WTC11 (cell line): ENCODE measurements around the gene CFAP53. TPM values are rescaled to one million over a fixed set of nuclear protein-coding genes. Genes with fewer than 3 reads are reported as not detected.

Source experiments
- AR ChIP-seq: fragments of 250-450 bp; sonication (Bioruptor Pico); IDR thresholded peaks from 2 replicates; pipeline ENCODE4 v1.9.0; 2021; ENCODE audit warnings: mild to moderate bottlenecking
- ARID4B ChIP-seq: sonication (generic); formaldehyde crosslinking; IDR thresholded peaks from 2 replicates; pipeline ENCODE4 v1.8.0; 2023; ENCODE audit warnings: missing genetic modification reagents, mild to moderate bottlenecking, borderline replicate concordance
- ATF2 ChIP-seq: sonication (generic); formaldehyde crosslinking; IDR thresholded peaks from 2 replicates; pipeline ENCODE4 v1.8.1; 2022; ENCODE audit warnings: low read depth, missing genetic modification reagents, borderline replicate concordance
- CBFB ChIP-seq: sonication (generic); formaldehyde crosslinking; IDR thresholded peaks from 2 replicates; pipeline ENCODE4 v1.8.1; 2022; ENCODE audit warnings: mild to moderate bottlenecking, low read depth, missing genetic modification reagents
- FOXK1 ChIP-seq: sonication (generic); formaldehyde crosslinking; IDR thresholded peaks from 2 replicates; pipeline ENCODE4 v1.8.0; 2022; ENCODE audit warnings: mild to moderate bottlenecking, moderate library complexity, missing genetic modification reagents
- IRF1 ChIP-seq: sonication (generic); formaldehyde crosslinking; IDR thresholded peaks from 2 replicates; pipeline ENCODE4 v1.8.0; 2023; ENCODE audit warnings: missing genetic modification reagents
- KAT7 ChIP-seq: sonication (generic); formaldehyde crosslinking; IDR thresholded peaks from 2 replicates; pipeline ENCODE4 v1.8.1; 2023; ENCODE audit warnings: missing genetic modification reagents, mild to moderate bottlenecking, borderline replicate concordance
- MYBL2 ChIP-seq: sonication (generic); formaldehyde crosslinking; IDR thresholded peaks from 2 replicates; pipeline ENCODE4 v1.8.1; 2023; ENCODE audit warnings: mild to moderate bottlenecking, moderate library complexity, missing genetic modification reagents
- NFE2L1 ChIP-seq: sonication (generic); formaldehyde crosslinking; IDR thresholded peaks from 2 replicates; pipeline ENCODE4 v1.8.1; 2023; ENCODE audit warnings: missing genetic modification reagents
- ZNF138 ChIP-seq: sonication (generic); formaldehyde crosslinking; conservative IDR thresholded peaks from 2 replicates; pipeline ENCODE4 v1.8.1; 2022; ENCODE audit warnings: mild to moderate bottlenecking, moderate library complexity, missing genetic modification reagents
- ZNF232 ChIP-seq: sonication (generic); formaldehyde crosslinking; IDR thresholded peaks from 2 replicates; pipeline ENCODE4 v1.8.0; 2022; ENCODE audit warnings: mild to moderate bottlenecking, missing genetic modification reagents
- ZNF263 ChIP-seq: sonication (generic); formaldehyde crosslinking; IDR thresholded peaks from 2 replicates; pipeline ENCODE4 v1.8.1; 2022; ENCODE audit warnings: low read depth, mild to moderate bottlenecking, moderate library complexity, missing genetic modification reagents
- ZNF532 ChIP-seq: fragments of 250-450 bp; sonication (Bioruptor Pico); IDR thresholded peaks from 2 replicates; pipeline ENCODE4 v1.9.0; 2021; ENCODE audit warnings: mild to moderate bottlenecking, borderline replicate concordance
- ZSCAN18 ChIP-seq: fragments of 250-450 bp; sonication (Bioruptor Pico); IDR thresholded peaks from 2 replicates; pipeline ENCODE4 v2.1.2; 2022; ENCODE audit warnings: mild to moderate bottlenecking, moderate library complexity
- total RNA-seq: library from RNA; stranded (reverse); gene quantifications from 3 replicates; pipeline ENCODE4 v1.2.3, GENCODE V29; 2021
- TF ChIP-seq, protein P1 (sequence below): sonication (generic); formaldehyde crosslinking; IDR thresholded peaks from 2 replicates; pipeline ENCODE4 v1.8.1; 2023; ENCODE audit warnings: mild to moderate bottlenecking, missing genetic modification reagents, moderate library complexity
- TF ChIP-seq, protein P2 (sequence below): fragments of 250-450 bp; sonication (Bioruptor Pico); IDR thresholded peaks from 2 replicates; pipeline ENCODE4 v1.8.0; 2021; ENCODE audit warnings: mild to moderate bottlenecking
- TF ChIP-seq, protein P3 (sequence below): sonication (generic); formaldehyde crosslinking; IDR thresholded peaks from 2 replicates; pipeline ENCODE4 v1.8.1; 2022; ENCODE audit warnings: missing genetic modification reagents, borderline replicate concordance

The CFAP53 gene
- total RNA-seq, 1 experiment from 2014 or later, result 0.26 TPM

GRCh38 chr18:50281295-50281971 lies 15.1 kb upstream of the CFAP53 start, which contains the start of gene MBD1 (continued):
- TF ChIP-seq AR (CRISPR knock-in tag), result no peak
- TF ChIP-seq ZSCAN18, result no peak
- peak; percentile 99 for TF ChIP-seq ZNF263 (CRISPR knock-in tag)
- TF ChIP-seq ZNF138, result no peak
- TF ChIP-seq FOXK1 (CRISPR knock-in tag), result peak; percentile 74; the same call in 1 of the 2 replicates
- TF ChIP-seq ARID4B (CRISPR knock-in tag), result peak; percentile 90; the same call in 1 of the 2 replicates
- peak; percentile 91 for TF ChIP-seq IRF1 (CRISPR knock-in tag)
- 0 out of 2 replicates have a peak, but pooled peaks have one; percentile 80 for TF ChIP-seq NFE2L1
- TF ChIP-seq KAT7 (CRISPR knock-in tag), result 0 out of 2 replicates have a peak, but pooled peaks have one; percentile 60
- no peak for TF ChIP-seq ATF2 (CRISPR knock-in tag)
- no peak for TF ChIP-seq ZNF532 (CRISPR knock-in tag)
- TF ChIP-seq, protein P1, sequence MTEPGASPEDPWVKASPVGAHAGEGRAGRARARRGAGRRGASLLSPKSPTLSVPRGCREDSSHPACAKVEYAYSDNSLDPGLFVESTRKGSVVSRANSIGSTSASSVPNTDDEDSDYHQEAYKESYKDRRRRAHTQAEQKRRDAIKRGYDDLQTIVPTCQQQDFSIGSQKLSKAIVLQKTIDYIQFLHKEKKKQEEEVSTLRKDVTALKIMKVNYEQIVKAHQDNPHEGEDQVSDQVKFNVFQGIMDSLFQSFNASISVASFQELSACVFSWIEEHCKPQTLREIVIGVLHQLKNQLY, result no peak
- no peak for TF ChIP-seq CBFB (CRISPR knock-in tag)
- TF ChIP-seq ZNF232, result no peak
- TF ChIP-seq MYBL2, result peak; percentile 82; the same call in 1 of the 2 replicates
- TF ChIP-seq, protein P2, sequence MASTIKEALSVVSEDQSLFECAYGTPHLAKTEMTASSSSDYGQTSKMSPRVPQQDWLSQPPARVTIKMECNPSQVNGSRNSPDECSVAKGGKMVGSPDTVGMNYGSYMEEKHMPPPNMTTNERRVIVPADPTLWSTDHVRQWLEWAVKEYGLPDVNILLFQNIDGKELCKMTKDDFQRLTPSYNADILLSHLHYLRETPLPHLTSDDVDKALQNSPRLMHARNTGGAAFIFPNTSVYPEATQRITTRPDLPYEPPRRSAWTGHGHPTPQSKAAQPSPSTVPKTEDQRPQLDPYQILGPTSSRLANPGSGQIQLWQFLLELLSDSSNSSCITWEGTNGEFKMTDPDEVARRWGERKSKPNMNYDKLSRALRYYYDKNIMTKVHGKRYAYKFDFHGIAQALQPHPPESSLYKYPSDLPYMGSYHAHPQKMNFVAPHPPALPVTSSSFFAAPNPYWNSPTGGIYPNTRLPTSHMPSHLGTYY (CRISPR knock-in tag), result no peak
- TF ChIP-seq, protein P3, sequence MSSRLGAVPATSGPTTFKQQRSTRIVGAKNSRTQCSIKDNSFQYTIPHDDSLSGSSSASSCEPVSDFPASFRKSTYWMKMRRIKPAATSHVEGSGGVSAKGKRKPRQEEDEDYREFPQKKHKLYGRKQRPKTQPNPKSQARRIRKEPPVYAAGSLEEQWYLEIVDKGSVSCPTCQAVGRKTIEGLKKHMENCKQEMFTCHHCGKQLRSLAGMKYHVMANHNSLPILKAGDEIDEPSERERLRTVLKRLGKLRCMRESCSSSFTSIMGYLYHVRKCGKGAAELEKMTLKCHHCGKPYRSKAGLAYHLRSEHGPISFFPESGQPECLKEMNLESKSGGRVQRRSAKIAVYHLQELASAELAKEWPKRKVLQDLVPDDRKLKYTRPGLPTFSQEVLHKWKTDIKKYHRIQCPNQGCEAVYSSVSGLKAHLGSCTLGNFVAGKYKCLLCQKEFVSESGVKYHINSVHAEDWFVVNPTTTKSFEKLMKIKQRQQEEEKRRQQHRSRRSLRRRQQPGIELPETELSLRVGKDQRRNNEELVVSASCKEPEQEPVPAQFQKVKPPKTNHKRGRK (CRISPR knock-in tag), result no peak
